GM23338 (cell line): ENCODE results near the gene LRRFIP2.

ENCODE experiments used
- CREB1 ChIP-seq: fragments of 250-450 bp; sonication (Bioruptor Pico); IDR thresholded peaks from 2 replicates; pipeline ENCODE4 v1.5.0; 2020; ENCODE audit warnings: low read depth, mild to moderate bottlenecking, moderate library complexity
- CTCF ChIP-seq, 2 experiments: fragments of 200-600 bp in 1 of 2; sonication (generic) in 1 of 2; conservative IDR thresholded peaks; 2 replicates each; pipeline versions ENCODE4 v1.5.1 to v1.6.1; 2016 to 2017; ENCODE audit warnings: antibody characterized with exemption in 2 of 2, low read depth in 2 of 2, mild to moderate bottlenecking in 2 of 2, moderate library complexity in 1 of 2
- ETS1 ChIP-seq: IDR thresholded peaks from 2 replicates; pipeline ENCODE4 v1.6.1; 2016; ENCODE audit warnings: antibody characterized with exemption
- EZH2 ChIP-seq: fragments of 200-600 bp; sonication (generic); IDR thresholded peaks from one replicate; pipeline ENCODE4 v1.8.0; 2017; ENCODE audit warnings: antibody characterized with exemption, mild to moderate bottlenecking, low read depth; ENCODE audit not compliant: unreplicated experiment
- EZH2phosphoT487 ChIP-seq: fragments of 200-600 bp; sonication (generic); IDR thresholded peaks from one replicate; pipeline ENCODE4 v1.8.1; 2018; ENCODE audit warnings: antibody characterized with exemption; ENCODE audit not compliant: unreplicated experiment
- JUNB ChIP-seq: IDR thresholded peaks from one replicate; pipeline ENCODE4 v1.6.1; 2016; ENCODE audit warnings: antibody characterized with exemption; ENCODE audit not compliant: unreplicated experiment
- NANOG ChIP-seq: IDR thresholded peaks from 2 replicates; pipeline ENCODE4 v1.6.1; 2016; ENCODE audit warnings: antibody characterized with exemption, borderline replicate concordance
- POLR2AphosphoS5 ChIP-seq: IDR thresholded peaks from 2 replicates; pipeline ENCODE4 v1.6.1; 2016; ENCODE audit warnings: antibody characterized with exemption, low read depth
- REST ChIP-seq: IDR thresholded peaks from one replicate; pipeline ENCODE4 v1.6.1; 2018; ENCODE audit warnings: antibody characterized with exemption; ENCODE audit not compliant: unreplicated experiment
- STAT1 ChIP-seq: IDR thresholded peaks from one replicate; pipeline ENCODE4 v1.6.1; 2016; ENCODE audit warnings: antibody characterized with exemption; ENCODE audit not compliant: unreplicated experiment
- ZNF114 ChIP-seq: fragments of 250-450 bp; sonication (Bioruptor Pico); IDR thresholded peaks from 2 replicates; pipeline ENCODE4 v1.5.0; 2020; ENCODE audit warnings: mild to moderate bottlenecking, moderate library complexity
- ZNF331 ChIP-seq: fragments of 250-450 bp; sonication (Bioruptor Pico); IDR thresholded peaks from 2 replicates; pipeline ENCODE4 v1.5.0; 2020; ENCODE audit warnings: low read depth, mild to moderate bottlenecking, moderate library complexity
- TF ChIP-seq, protein P1 (sequence below): fragments of 250-450 bp; sonication (Bioruptor Pico); IDR thresholded peaks from 2 replicates; pipeline ENCODE4 v1.5.0; 2020; ENCODE audit warnings: mild to moderate bottlenecking, moderate library complexity

GRCh38 chr3:37181756-37182155 is 7.4 kb upstream of the LRRFIP2 start:
- TF ChIP-seq CTCF (conservative IDR thresholded peaks at IDR 0.05; ENCODE audit: low read depth in 2 of 2) (no peak), CREB1 (CRISPR knock-in tag) (no peak), ETS1 (no peak), EZH2 (no peak), NANOG (no peak), EZH2phosphoT487 (no peak), STAT1 (no peak), REST (no peak), POLR2AphosphoS5 (no peak), ZNF114 (CRISPR knock-in tag) (no peak), JUNB (no peak), ZNF331 (no peak)
- TF ChIP-seq, protein P1, sequence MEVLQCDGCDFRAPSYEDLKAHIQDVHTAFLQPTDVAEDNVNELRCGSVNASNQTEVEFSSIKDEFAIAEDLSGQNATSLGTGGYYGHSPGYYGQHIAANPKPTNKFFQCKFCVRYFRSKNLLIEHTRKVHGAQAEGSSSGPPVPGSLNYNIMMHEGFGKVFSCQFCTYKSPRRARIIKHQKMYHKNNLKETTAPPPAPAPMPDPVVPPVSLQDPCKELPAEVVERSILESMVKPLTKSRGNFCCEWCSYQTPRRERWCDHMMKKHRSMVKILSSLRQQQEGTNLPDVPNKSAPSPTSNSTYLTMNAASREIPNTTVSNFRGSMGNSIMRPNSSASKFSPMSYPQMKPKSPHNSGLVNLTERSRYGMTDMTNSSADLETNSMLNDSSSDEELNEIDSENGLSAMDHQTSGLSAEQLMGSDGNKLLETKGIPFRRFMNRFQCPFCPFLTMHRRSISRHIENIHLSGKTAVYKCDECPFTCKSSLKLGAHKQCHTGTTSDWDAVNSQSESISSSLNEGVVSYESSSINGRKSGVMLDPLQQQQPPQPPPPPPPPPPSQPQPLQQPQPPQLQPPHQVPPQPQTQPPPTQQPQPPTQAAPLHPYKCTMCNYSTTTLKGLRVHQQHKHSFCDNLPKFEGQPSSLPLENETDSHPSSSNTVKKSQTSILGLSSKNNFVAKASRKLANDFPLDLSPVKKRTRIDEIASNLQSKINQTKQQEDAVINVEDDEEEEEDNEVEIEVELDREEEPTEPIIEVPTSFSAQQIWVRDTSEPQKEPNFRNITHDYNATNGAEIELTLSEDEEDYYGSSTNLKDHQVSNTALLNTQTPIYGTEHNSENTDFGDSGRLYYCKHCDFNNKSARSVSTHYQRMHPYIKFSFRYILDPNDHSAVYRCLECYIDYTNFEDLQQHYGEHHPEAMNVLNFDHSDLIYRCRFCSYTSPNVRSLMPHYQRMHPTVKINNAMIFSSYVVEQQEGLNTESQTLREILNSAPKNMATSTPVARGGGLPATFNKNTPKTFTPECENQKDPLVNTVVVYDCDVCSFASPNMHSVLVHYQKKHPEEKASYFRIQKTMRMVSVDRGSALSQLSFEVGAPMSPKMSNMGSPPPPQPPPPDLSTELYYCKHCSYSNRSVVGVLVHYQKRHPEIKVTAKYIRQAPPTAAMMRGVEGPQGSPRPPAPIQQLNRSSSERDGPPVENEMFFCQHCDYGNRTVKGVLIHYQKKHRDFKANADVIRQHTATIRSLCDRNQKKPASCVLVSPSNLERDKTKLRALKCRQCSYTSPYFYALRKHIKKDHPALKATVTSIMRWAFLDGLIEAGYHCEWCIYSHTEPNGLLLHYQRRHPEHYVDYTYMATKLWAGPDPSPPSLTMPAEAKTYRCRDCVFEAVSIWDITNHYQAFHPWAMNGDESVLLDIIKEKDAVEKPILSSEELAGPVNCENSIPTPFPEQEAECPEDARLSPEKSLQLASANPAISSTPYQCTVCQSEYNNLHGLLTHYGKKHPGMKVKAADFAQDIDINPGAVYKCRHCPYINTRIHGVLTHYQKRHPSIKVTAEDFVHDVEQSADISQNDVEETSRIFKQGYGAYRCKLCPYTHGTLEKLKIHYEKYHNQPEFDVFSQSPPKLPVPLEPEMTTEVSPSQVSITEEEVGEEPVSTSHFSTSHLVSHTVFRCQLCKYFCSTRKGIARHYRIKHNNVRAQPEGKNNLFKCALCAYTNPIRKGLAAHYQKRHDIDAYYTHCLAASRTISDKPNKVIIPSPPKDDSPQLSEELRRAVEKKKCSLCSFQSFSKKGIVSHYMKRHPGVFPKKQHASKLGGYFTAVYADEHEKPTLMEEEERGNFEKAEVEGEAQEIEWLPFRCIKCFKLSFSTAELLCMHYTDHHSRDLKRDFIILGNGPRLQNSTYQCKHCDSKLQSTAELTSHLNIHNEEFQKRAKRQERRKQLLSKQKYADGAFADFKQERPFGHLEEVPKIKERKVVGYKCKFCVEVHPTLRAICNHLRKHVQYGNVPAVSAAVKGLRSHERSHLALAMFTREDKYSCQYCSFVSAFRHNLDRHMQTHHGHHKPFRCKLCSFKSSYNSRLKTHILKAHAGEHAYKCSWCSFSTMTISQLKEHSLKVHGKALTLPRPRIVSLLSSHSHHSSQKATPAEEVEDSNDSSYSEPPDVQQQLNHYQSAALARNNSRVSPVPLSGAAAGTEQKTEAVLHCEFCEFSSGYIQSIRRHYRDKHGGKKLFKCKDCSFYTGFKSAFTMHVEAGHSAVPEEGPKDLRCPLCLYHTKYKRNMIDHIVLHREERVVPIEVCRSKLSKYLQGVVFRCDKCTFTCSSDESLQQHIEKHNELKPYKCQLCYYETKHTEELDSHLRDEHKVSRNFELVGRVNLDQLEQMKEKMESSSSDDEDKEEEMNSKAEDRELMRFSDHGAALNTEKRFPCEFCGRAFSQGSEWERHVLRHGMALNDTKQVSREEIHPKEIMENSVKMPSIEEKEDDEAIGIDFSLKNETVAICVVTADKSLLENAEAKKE (CRISPR knock-in tag): no peak
